Nephron progenitor cell (in vitro differentiated cells): ENCODE data around the gene ARID3B.

Experiments
- DNase-seq: peaks from one replicate; pipeline ENCODE4 v3.0.0; 2021
- H3K27ac Mint-ChIP-seq: 2 replicates; pipeline ENCODE4 v1.8.0; 2021; ENCODE audit warnings: mild to moderate bottlenecking, moderate library complexity, mixed read lengths
- H3K27me3 Mint-ChIP-seq: 2 replicates; pipeline ENCODE4 v1.8.0; 2021; ENCODE audit warnings: mild to moderate bottlenecking, low read depth, mixed read lengths; ENCODE audit not compliant: poor library complexity
- H3K36me3 Mint-ChIP-seq: 2 replicates; pipeline ENCODE4 v1.8.0; 2021; ENCODE audit warnings: low read depth, mixed read lengths
- H3K4me1 Mint-ChIP-seq: 2 replicates; pipeline ENCODE4 v1.8.0; 2021; ENCODE audit warnings: mixed read lengths
- H3K4me3 Mint-ChIP-seq: 2 replicates; pipeline ENCODE4 v1.8.0; 2021; ENCODE audit warnings: mild to moderate bottlenecking, moderate library complexity, mixed read lengths
- H3K9me3 Mint-ChIP-seq: 2 replicates; pipeline ENCODE4 v1.8.0; 2021; ENCODE audit warnings: mild to moderate bottlenecking, moderate library complexity, mixed read lengths
- TF ChIP-seq, protein P1 (sequence below): fragments of 200-600 bp; sonication (generic); IDR thresholded peaks from 2 replicates; pipeline ENCODE4 v1.5.0; 2021; ENCODE audit warnings: antibody characterized with exemption

The ARID3B gene

DNA sequence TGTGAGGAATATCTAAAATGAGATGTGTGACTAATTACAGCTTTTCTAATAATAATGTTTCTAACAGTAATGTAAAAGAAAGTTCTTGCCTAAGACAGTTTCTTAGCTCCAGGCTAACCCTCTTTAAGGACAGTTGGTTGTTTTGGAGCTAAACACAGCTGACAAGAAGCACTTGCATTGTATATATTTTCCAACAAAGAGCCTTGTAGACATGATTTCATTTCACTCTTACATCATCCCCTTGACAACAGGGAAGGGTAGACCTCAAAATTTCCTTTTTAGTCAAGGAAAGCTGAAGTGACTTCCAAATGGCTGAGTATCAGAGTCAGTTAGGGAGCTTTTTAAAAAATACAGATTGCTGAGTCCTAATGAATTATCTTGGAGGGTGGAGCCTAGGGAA is 4.1 kb downstream of the ARID3B start:
- H3K27ac Mint-ChIP-seq = peak overlapping the region; percentile 67
- H3K4me1 Mint-ChIP-seq = peaks cover 80% of the 10 kb centered on the region
- H3K9me3 Mint-ChIP-seq = no peaks in the 10 kb centered on the region
- no peak for DNase-seq
- H3K27me3 Mint-ChIP-seq = peaks cover 4% of the 10 kb centered on the region
- no peak overlapping the region for H3K4me3 Mint-ChIP-seq
- H3K36me3 Mint-ChIP-seq = peaks cover 49% of the 10 kb centered on the region
- TF ChIP-seq, protein P1, sequence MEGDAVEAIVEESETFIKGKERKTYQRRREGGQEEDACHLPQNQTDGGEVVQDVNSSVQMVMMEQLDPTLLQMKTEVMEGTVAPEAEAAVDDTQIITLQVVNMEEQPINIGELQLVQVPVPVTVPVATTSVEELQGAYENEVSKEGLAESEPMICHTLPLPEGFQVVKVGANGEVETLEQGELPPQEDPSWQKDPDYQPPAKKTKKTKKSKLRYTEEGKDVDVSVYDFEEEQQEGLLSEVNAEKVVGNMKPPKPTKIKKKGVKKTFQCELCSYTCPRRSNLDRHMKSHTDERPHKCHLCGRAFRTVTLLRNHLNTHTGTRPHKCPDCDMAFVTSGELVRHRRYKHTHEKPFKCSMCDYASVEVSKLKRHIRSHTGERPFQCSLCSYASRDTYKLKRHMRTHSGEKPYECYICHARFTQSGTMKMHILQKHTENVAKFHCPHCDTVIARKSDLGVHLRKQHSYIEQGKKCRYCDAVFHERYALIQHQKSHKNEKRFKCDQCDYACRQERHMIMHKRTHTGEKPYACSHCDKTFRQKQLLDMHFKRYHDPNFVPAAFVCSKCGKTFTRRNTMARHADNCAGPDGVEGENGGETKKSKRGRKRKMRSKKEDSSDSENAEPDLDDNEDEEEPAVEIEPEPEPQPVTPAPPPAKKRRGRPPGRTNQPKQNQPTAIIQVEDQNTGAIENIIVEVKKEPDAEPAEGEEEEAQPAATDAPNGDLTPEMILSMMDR = no peak

DNA sequence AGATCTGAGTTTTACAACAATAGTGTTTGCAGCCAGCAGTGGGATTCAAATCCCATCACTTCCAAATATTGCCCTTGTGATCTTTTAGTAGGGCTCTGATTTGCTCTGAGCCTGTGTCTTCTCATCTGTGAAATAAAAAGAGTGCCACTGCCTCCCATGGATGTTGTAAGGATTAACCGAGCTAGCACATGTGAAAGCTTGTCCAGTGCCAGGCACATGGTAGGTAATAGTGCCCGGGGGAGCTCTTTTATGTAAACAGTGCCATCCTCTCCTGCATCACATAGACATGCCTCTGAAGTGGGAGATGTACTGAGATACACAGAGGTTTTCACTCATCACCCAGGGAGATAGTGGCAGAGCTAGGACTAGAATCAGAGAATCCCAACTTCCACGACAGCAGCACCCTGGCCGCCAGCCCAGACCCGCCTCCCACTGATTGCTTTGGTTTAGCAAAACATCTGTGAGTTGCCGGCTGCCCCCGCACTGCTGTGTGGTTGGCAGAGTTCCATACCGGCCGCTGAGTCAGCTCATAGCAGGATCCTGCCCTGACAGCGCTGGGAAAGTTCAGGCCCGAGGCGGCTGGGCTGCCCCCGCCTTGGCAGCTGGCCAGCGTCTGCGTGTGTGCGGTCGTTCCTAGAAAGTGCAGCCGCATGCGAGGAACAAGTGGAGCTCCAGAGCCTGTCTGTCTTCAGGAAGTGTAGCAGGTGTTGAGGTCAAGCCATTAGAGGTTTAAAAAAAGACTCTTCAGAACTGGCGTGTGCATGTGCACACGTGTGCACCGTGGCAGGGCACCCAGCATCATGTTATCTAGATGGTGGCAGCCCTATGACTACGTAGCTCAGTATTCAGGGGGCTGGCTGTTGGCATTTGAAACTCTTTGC is 5.0 kb downstream of the ARID3B start:
- Mint-ChIP-seq H3K36me3 (peaks cover 58% of the 10 kb centered on the region), H3K4me1 (peaks cover 77% of the 10 kb centered on the region), H3K9me3 (no peaks in the 10 kb centered on the region), H3K27me3 (peaks cover 4% of the 10 kb centered on the region), H3K4me3 (peak overlapping the region; percentile 71), H3K27ac (peak overlapping the region; percentile 67)
- DNase-seq = peak; percentile 28
- TF ChIP-seq, protein P1 = no peak

DNA sequence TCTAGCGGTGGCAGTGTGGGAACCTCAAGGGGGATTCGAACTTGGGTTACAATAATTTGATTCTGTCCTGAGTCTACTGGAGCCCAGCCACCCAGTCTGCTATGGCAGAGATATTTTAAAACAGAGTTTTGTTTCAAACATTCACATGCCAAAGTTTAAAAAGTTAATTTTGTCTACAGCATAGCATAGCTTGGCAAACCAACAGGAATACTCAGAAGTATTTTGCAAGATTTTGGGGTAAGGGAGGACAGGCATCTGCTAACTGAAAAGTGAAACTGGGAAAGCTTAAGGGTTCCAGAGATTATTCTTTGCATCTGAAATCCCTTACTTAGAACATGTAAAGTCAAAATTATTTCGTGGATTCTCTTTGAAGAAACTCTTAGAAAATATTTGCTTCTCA is 6.6 kb downstream of the ARID3B start:
- Mint-ChIP-seq H3K27me3 (no peaks in the 10 kb centered on the region), H3K4me3 (no peak overlapping the region), H3K27ac (no peak overlapping the region), H3K4me1 (peaks cover 75% of the 10 kb centered on the region), H3K9me3 (peaks cover 3% of the 10 kb centered on the region), H3K36me3 (peaks cover 72% of the 10 kb centered on the region)
- TF ChIP-seq, protein P1 = no peak
- no peak for DNase-seq

DNA sequence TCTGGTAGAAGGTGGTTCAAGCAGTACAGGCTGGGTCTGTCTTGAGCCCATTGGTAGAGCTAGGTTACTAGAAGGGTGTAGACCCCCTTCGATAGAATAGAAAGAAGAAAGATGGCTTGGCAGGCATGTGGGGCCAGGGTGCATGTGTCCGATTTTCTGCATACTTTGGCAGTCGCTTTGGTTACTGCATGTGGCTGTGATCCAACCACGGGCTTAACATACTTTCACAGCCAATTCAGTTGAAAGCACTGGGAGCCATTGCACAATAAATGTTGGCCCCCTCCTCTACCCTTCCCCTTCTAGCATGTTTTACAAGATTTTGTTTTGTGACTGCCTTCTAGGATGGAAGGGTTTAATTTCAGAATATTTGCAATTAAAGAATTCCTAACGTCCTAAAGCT is 7.2 kb downstream of the ARID3B start:
- Mint-ChIP-seq H3K9me3 (peaks cover 4% of the 10 kb centered on the region), H3K27ac (no peak overlapping the region), H3K27me3 (no peaks in the 10 kb centered on the region), H3K36me3 (peaks cover 78% of the 10 kb centered on the region), H3K4me1 (peaks cover 68% of the 10 kb centered on the region), H3K4me3 (no peak overlapping the region)
- TF ChIP-seq, protein P1 = no peak
- no peak for DNase-seq

DNA sequence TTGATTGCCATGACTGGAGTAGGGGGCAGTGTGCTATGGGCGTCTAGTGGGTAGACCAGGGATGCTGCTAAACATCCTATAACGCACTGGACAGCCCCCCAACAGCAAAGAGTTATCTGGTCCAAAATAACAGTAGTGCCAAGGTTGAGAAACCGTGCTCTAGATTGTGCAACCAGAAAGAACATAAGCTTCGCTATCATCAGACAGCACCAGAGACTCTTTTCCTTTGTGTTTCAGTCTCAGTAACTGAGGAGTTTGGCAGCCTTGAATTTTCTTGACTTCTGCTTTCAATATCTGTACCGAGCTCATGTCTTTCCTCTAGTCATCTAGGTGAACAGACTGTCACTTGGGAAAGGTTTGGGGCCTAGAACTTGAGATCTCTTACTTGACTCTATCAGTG is 8.8 kb downstream of the ARID3B start:
- Mint-ChIP-seq H3K9me3 (peaks cover 4% of the 10 kb centered on the region), H3K4me1 (peaks cover 54% of the 10 kb centered on the region), H3K4me3 (no peak overlapping the region), H3K27ac (peak overlapping the region; percentile 51), H3K27me3 (no peaks in the 10 kb centered on the region), H3K36me3 (peaks cover 85% of the 10 kb centered on the region)
- DNase-seq = no peak
- TF ChIP-seq, protein P1 = no peak

DNA sequence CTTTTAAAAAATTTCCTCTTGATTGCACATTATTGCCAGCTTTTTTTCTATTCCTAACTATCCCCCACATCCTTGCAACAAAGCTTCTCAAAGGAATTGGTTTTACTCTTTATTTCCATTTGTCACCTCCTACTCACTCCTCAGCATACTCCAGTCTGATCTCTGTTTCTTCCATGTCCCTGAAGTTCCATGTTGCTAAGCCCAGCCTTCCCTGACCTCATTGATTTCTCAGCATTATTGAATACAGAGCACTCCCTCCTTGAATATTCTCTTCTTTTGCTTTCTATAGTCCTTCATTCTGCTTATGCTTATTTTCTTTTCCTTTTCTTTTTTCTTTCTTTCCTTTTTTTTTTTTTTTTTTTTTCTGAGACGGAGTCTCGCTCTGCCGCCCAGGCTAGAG is 10.7 kb downstream of the ARID3B start:
- TF ChIP-seq, protein P1 = no peak
- peak overlapping the region; percentile 88 for H3K27ac Mint-ChIP-seq
- peaks cover 35% of the 10 kb centered on the region for H3K4me1 Mint-ChIP-seq
- no peak for DNase-seq
- peaks cover 4% of the 10 kb centered on the region for H3K9me3 Mint-ChIP-seq
- peaks cover 89% of the 10 kb centered on the region for H3K36me3 Mint-ChIP-seq
- H3K27me3 Mint-ChIP-seq = no peaks in the 10 kb centered on the region
- no peak overlapping the region for H3K4me3 Mint-ChIP-seq
